Spinal cord (tissue), 10 donors: ENCODE data around the gene AMDHD2. TPM values are rescaled to one million over a fixed set of nuclear protein-coding genes. Genes with fewer than 3 reads are reported as not detected.

ENCODE experiments used
- DNase-seq, 6 donors: peaks; one replicate each; pipeline versions ENCODE4 v3.0.0 to v3.0.0-alpha.2; 2013 to 2015; ENCODE audit warnings: low spot score in 6 of 6, low read depth in 4 of 6
- H3K27ac ChIP-seq: one replicate; pipeline ENCODE4 v1.5.1; 2013; ENCODE audit warnings: low read depth, low read length, control low read depth
- H3K27me3 ChIP-seq: one replicate; pipeline ENCODE4 v1.6.1; 2013; ENCODE audit warnings: low read length; ENCODE audit not compliant: control insufficient read depth, insufficient read depth
- H3K36me3 ChIP-seq: one replicate; pipeline ENCODE4 v1.6.1; 2013; ENCODE audit warnings: low read length; ENCODE audit not compliant: control insufficient read depth, insufficient read depth
- H3K4me1 ChIP-seq: one replicate; pipeline ENCODE4 v1.6.1; 2013; ENCODE audit warnings: low read length; ENCODE audit not compliant: control insufficient read depth, insufficient read depth
- H3K4me3 ChIP-seq: one replicate; pipeline ENCODE4 v1.5.1; 2013; ENCODE audit warnings: low read depth, low read length, control low read depth
- H3K9me3 ChIP-seq: one replicate; pipeline ENCODE4 v1.6.1; 2013; ENCODE audit warnings: low read length; ENCODE audit not compliant: control insufficient read depth, insufficient read depth
- WGBS: methylation state at CpG from one replicate; pipeline ENCODE4 v1.1.5; 2013; ENCODE audit warnings: missing lambda C conversion rate; ENCODE audit not compliant: insufficient coverage; 5-methylcytosine and 5-hydroxymethylcytosine counted together
- polyA plus RNA-seq, 2 donors: library from polyadenylated mRNA; unstranded; fragments of 120-200 nt; gene quantifications; one replicate each; pipeline ENCODE4 v1.2.1, GENCODE V29; 2013; ENCODE audit not compliant: insufficient read length in 2 of 2
- total RNA-seq, 2 donors: library from RNA; depleted of rRNA in 1 of 2; stranded (reverse); fragments of 120-200 nt in 1 of 2; fragments of >200 nt in 1 of 2; gene quantifications; one replicate each; pipeline versions ENCODE4 v1.2.3 to v1.2.4, GENCODE V29; 2013 to 2014
- donor health status: healthy.

The AMDHD2 gene
- total and polyA plus RNA-seq, 4 donors: 15.4 to 39.1 (median 31.1) TPM

DNA sequence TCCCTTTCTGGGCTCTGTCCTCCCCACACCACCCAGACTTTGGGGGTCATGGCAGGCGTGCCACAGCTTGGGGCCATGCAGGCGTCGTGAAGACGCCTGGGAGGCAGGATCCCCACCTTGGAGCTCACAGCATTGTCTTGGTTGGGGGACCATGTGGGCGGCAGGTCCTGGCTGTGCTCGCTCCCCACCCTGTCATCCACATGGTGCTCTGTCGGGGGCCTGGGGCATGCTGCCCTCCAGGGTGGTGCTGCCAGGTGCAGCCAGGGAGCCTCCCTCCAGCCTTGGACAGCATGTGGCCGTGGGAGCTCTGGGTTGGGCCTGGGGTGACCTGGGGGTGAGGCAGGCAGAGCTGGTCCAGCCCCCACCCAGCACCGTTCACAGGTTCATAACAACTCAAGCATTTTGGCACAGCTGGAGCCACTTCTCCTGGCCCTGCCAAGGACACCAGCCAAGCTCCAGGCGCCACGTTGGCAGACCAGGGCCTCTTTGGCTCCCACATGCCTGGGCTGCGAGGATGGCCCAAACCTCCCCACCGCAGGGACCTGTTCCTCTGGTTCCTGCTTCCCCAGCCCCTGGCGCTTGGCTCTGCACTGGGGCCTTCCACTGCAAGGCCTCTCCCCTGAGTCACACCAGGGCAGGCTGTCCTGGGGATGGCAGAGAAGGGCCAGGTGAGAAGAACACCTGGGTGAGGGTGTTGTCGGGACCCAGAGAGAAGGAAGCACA, 21.5 kb upstream of the AMDHD2 start:
- Histone ChIP-seq H3K27ac (no peak overlapping the region), H3K9me3 (no peaks in the 10 kb centered on the region), H3K4me3 (no peak overlapping the region), H3K36me3 (peaks cover 76% of the 10 kb centered on the region), H3K27me3 (no peaks in the 10 kb centered on the region), H3K4me1 (peaks cover 30% of the 10 kb centered on the region)
- DNase-seq: no peak
- 77% methylated on average over 15 of the region's 15 CpGs for WGBS

DNA sequence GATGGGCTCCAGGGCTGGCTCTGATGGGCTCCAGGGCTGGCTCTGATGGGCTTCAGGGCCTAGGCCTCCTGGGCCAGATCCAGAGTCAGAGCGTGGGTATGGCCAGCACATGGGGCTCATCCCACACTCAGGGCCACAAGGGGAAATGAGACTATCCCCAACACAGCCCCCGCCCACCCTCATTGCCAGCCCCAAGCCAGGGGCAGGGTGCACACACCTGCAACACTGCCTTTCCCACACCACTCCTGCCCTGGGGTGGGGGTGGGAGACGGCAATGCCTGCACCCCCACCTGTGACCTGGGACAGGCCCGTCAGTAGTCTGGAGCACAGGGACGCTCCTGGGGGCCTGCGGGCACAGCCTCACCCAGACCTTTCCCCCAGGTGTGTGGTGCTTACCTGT, 20.7 kb upstream of the AMDHD2 start:
- no peaks in the 10 kb centered on the region for H3K9me3 ChIP-seq
- no CpG with 5 or more reads among the region's 6 CpGs for WGBS
- no peak overlapping the region for H3K27ac ChIP-seq
- H3K27me3 ChIP-seq: no peaks in the 10 kb centered on the region
- H3K4me3 ChIP-seq: no peak overlapping the region
- H3K36me3 ChIP-seq: peaks cover 75% of the 10 kb centered on the region
- peaks cover 30% of the 10 kb centered on the region for H3K4me1 ChIP-seq
- DNase-seq: no peak

DNA sequence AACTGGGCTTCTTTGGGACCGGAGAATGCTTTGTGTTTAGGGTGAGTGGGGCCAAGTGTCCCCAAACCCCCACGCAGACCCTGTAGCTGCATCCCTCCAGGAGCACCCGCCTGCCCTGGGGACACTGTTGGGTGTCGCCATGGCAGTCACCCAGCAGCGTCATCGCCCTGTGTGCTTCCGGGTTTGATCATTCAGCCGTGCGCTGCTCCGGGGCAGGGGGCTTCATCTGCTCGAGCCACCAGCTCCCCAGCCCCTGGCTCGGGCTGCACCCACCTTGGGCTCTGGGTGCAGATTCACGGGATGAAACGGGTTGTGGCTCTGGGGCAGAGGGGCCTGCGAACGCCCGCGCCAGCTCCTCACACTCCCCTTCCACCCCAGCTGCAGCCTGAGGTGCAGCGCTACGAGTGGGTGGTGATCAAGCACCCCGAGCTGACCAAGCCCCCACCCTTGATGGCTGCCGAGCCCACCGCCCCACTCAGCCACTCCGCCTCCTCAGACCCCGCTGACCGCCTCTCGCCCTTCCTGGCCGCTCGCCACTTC, 20.2 kb upstream of the AMDHD2 start:
- Histone ChIP-seq H3K4me3 (no peak overlapping the region), H3K9me3 (no peaks in the 10 kb centered on the region), H3K27ac (no peak overlapping the region), H3K4me1 (peaks cover 30% of the 10 kb centered on the region), H3K27me3 (no peaks in the 10 kb centered on the region), H3K36me3 (peaks cover 75% of the 10 kb centered on the region)
- no peak for DNase-seq
- 94% methylated on average over 24 of the region's 29 CpGs for WGBS

DNA sequence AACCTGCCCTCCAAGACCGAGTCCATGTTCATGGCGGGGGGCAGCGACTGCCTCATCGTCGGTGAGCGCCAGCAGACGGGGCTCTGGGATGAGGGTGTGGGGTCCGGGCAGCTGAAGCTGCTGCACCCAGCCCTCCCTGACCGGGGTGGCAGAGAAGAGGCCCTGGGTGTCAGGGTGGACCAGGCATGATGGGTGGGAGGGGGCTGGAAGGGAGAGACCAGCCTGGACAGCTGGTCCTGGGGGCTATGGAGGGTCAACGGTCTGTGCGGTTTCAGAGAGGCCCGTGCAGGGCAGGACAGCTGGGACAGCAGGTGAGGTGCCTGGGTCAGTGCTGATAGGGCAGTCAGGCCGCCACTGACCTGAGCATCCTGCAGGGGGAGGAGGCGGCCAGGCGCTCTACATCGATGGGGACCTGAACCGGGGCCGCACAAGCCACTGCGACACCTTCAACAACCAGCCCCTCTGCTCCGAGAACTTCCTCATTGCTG, 19.7 kb upstream of the AMDHD2 start:
- H3K27me3 ChIP-seq: no peaks in the 10 kb centered on the region
- no peaks in the 10 kb centered on the region for H3K9me3 ChIP-seq
- H3K27ac ChIP-seq: no peak overlapping the region
- 80% methylated on average over 18 of the region's 20 CpGs for WGBS
- no peak for DNase-seq
- H3K4me3 ChIP-seq: no peak overlapping the region
- peaks cover 30% of the 10 kb centered on the region for H3K4me1 ChIP-seq
- H3K36me3 ChIP-seq: peaks cover 75% of the 10 kb centered on the region

DNA sequence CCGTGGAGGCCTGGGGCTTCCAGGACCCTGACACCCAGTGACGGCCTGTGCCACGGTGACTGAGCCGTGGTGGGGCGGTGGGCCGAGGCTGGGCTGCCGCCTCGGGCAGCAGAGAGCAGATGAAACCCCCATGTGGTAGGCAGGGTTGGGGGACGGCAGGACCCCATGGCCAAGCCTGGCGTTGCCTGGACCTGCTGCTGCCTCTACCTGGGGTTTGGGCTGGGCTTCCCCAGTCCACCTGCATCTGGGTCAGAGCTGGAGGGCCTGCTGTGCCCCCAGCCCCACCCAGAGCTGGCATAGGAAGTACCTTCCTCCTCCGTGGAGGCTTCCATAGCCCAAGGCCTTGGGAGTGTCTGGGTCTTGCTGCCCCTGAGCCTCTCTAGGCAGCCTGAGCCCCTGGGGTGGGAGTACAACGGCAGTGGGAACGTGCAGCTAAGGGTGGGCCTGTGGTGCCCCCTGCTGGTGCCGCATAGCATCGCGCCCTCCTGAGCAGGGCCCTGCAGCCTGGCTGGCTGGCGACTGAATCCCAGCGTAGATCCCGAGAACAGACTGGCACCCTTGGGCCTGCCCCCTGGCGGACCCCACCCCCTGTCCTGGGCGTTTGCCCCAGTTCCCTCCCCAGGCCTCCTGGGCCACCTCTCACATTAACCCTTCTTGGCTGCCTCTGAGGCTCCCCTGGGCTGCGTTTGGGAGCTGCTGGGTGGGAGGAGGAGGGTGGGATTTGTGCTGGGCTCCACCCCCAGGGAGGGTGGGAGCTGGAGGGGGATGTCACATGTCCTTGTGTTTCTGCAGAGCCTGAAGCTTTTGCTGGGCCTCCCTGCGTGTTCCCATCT, 19.0 kb upstream of the AMDHD2 start:
- Histone ChIP-seq H3K27ac (peak overlapping the region; percentile 40), H3K4me3 (peak overlapping the region; percentile 40), H3K9me3 (no peaks in the 10 kb centered on the region), H3K4me1 (peaks cover 30% of the 10 kb centered on the region), H3K27me3 (no peaks in the 10 kb centered on the region), H3K36me3 (peaks cover 72% of the 10 kb centered on the region)
- DNase-seq: peak; percentile 52 to 94 (median 72)
- 29% methylated on average over 19 of the region's 23 CpGs for WGBS

DNA sequence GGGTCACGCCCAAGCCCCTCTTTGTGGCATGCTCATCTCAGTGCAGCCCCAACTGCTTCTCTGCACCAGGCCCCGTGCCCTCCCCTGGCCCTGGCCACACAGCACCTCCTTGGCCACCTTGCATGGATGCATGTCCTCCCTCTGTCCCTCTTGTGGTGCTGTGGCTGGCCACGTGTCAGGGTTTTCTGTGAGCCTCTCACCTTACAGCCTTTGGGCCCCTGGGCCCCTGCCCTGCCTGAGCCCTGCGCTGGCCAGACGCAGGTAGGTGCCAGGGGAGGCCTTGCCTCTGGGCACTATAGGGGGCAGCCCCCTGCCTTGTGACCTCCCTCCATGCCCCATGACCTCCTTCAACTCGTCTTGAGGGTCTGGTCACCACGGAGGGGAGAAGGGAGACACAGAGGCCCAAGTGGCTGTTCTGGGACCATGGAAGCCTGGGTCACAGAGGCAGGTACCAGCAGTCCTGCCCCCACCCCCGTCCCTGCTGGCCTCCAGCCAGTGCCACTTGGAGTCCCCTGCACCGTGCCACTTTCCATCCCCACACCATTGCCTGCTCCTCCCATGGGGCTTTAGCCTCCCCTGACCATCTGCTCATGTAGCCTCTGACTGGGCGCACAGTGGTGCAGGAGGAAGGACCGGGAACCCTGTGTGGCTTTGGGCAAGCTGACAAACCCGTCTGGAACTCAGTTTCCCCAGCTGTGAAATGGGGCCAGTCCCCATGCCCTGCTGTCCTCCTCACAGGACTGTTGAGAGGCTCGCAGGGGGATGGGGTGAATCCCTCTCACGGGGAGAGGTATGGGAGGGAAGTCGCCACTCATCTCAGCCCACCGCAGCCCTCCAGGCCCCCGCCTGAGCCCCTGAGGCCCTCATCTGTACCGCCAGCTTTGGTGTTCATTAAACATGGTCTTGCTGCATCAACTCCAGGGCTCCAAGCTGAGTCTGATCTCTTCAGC, 17.9 kb upstream of the AMDHD2 start:
- WGBS: 71% methylated on average over 15 of the region's 18 CpGs
- Histone ChIP-seq H3K27me3 (no peaks in the 10 kb centered on the region), H3K9me3 (no peaks in the 10 kb centered on the region), H3K36me3 (peaks cover 72% of the 10 kb centered on the region), H3K27ac (no peak overlapping the region), H3K4me3 (no peak overlapping the region), H3K4me1 (peaks cover 30% of the 10 kb centered on the region)
- DNase-seq: no peak

DNA sequence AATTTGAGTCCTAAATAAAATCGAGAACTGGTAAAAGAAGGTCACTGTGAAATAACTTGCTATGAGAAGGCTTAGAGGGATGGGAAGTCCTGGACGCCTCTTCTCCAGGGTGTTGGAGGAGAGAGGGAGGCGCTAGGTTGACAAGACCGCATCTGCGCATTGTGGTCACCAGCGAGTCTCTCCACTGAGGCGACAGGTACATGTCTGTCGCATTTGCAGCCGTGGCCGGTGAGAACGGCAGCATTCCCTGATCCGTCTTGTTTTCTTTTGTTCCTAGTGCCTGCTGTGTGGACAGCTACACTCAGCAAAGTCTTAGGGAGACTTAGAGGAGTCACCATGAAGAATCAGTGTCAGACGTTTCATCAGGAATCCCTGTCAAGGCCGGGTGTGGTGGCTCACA, 14.5 kb upstream of the AMDHD2 start:
- Histone ChIP-seq H3K36me3 (peaks cover 52% of the 10 kb centered on the region), H3K4me1 (peaks cover 23% of the 10 kb centered on the region), H3K27me3 (no peaks in the 10 kb centered on the region), H3K27ac (no peak overlapping the region), H3K9me3 (no peaks in the 10 kb centered on the region), H3K4me3 (no peak overlapping the region)
- 85% methylated on average over 14 of the region's 14 CpGs for WGBS
- DNase-seq: no peak

DNA sequence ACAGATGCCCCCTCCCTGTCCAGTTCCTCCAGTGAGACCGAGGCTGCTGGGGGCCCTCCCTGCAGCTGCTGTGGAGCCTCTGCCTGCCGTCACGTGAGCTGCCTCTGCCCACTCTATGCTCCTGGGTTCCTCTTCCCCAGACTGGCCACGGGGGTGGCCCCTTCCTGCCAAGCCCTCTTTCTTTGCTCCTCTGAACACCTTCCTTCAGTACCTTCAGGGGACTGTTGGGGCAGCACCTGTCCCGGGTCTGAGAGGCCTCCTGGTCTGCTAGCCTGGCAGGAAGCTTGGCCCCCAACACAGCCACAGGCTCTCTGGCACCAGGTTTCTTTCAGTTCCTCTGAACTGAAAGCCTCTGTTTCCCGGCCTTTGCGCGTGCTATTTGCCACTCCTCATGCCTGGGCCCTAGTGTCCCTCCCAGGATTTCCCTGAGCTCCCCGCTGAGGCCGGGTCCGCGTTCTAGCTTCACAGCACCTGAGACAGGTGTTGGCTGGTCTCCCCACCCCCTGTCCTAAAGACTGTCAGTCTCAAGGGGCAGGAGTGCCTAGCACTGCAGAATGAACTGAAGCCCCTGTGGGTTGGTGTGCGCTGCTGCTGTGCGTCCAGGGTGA, 13.0 kb upstream of the AMDHD2 start:
- 80% methylated on average over 12 of the region's 14 CpGs for WGBS
- Histone ChIP-seq H3K4me3 (no peak overlapping the region), H3K36me3 (peaks cover 37% of the 10 kb centered on the region), H3K9me3 (no peaks in the 10 kb centered on the region), H3K4me1 (peaks cover 19% of the 10 kb centered on the region), H3K27ac (no peak overlapping the region), H3K27me3 (no peaks in the 10 kb centered on the region)
- no peak for DNase-seq

DNA sequence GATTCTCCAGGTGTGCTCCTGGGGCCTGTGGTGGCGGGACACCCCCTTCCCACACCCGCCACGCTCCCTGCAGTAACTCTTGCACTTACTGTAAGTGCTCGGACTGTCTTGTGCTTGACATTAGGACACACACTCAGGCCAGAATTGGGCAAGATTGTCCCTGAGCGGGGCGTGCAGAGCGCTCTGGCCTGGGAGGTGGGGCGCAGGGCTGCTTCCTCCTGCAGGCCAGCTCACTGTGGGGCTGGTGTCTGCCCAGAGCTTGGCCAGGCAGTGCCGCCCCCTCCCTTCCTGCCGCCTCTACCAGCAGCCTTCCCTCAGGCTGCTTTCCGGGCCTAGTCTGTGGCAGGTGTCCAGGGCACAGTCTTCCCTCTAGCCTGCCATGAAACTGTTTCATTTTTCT, 12.5 kb upstream of the AMDHD2 start:
- no peaks in the 10 kb centered on the region for H3K9me3 ChIP-seq
- H3K27me3 ChIP-seq: no peaks in the 10 kb centered on the region
- peaks cover 19% of the 10 kb centered on the region for H3K4me1 ChIP-seq
- no peak overlapping the region for H3K27ac ChIP-seq
- 94% methylated on average over 9 of the region's 11 CpGs for WGBS
- no peak for DNase-seq
- peaks cover 32% of the 10 kb centered on the region for H3K36me3 ChIP-seq
- no peak overlapping the region for H3K4me3 ChIP-seq
